HG02610 (cell line): Measurements from ENCODE around the gene ZBTB7C.

Source experiments
- ATAC-seq: cut with Tn5 transposase; IDR thresholded peaks from one replicate; pipeline ENCODE4 v1.9.1; 2021; ENCODE audit warnings: mild to moderate bottlenecking, moderate library complexity; ENCODE audit not compliant: unreplicated experiment

ZBTB7C gene

GRCh38 chr18:48074929-48075706 is 334.1 kb downstream of the ZBTB7C start:
- no peak for ATAC-seq

GRCh38 chr18:48073211-48073930 is 335.8 kb downstream of the ZBTB7C start:
- no peak for ATAC-seq

GRCh38 chr18:48072428-48073204 is 336.6 kb downstream of the ZBTB7C start:
- ATAC-seq: no peak

- ATAC-seq: no peak
These were observed 340.2 kb downstream of the ZBTB7C start for GRCh38 chr18:48068916-48069445.

GRCh38 chr18:48066225-48066652 is 342.9 kb downstream of the ZBTB7C start:
- no peak for ATAC-seq

- no peak for ATAC-seq
These were observed 343.6 kb downstream of the ZBTB7C start for GRCh38 chr18:48065601-48065995.

GRCh38 chr18:48064978-48065600 is 344.1 kb downstream of the ZBTB7C start:
- no peak for ATAC-seq

GRCh38 chr18:48061781-48062570 is 347.2 kb downstream of the ZBTB7C start:
- ATAC-seq: no peak

GRCh38 chr18:48060970-48061369 is 348.2 kb downstream of the ZBTB7C start:
- ATAC-seq: no peak

GRCh38 chr18:48060346-48060745 is 348.8 kb downstream of the ZBTB7C start:
- no peak for ATAC-seq

- no peak for ATAC-seq
These were observed 349.6 kb downstream of the ZBTB7C start for GRCh38 chr18:48059455-48060010.

GRCh38 chr18:48058486-48058885 is 350.7 kb downstream of the ZBTB7C start:
- no peak for ATAC-seq

GRCh38 chr18:48057018-48057417 is 352.2 kb downstream of the ZBTB7C start:
- no peak for ATAC-seq

GRCh38 chr18:48055351-48055750 is 353.8 kb downstream of the ZBTB7C start:
- ATAC-seq: no peak

GRCh38 chr18:48053881-48054816 is 355.0 kb downstream of the ZBTB7C start:
- ATAC-seq: no peak

GRCh38 chr18:48052842-48053241 is 356.3 kb downstream of the ZBTB7C start:
- ATAC-seq: no peak

- no peak for ATAC-seq
These were observed 357.0 kb downstream of the ZBTB7C start for GRCh38 chr18:48051945-48052840.

- no peak for ATAC-seq
These were observed 359.0 kb downstream of the ZBTB7C start for GRCh38 chr18:48050176-48050575.
